Gastroesophageal sphincter (tissue), 4 donors: ENCODE data around the gene SDK1. TPM values are rescaled to one million over a fixed set of nuclear protein-coding genes. Genes with fewer than 3 reads are reported as not detected.

Experiments used
- ATAC-seq: fragments of 150-250 bp; one replicate; pipeline ENCODE4 v1.9.1; 2016; ENCODE audit warnings: mild to moderate bottlenecking, moderate library complexity
- H3K27ac ChIP-seq, 4 donors: fragments of 200-600 bp; sonication (generic) in 3 of 4; 1 replicate in 3 of 4; 2 replicates in 1 of 4; pipeline ENCODE4 v1.5.1; 2016 to 2019
- H3K27me3 ChIP-seq: fragments of 200-600 bp; sonication (generic); one replicate; pipeline ENCODE4 v1.5.1; 2019
- H3K36me3 ChIP-seq, 2 donors: fragments of 200-600 bp; sonication (generic); one replicate each; pipeline ENCODE4 v1.5.1; 2019; ENCODE audit warnings: control low read depth in 1 of 2
- H3K4me1 ChIP-seq, 3 donors: fragments of 200-600 bp; sonication (generic); 1 replicate in 2 of 3; 2 replicates in 1 of 3; pipeline ENCODE4 v1.5.1; 2016 to 2019; ENCODE audit warnings: control low read depth in 2 of 3
- H3K4me3 ChIP-seq, 2 donors: fragments of 200-600 bp; sonication (generic); one replicate each; pipeline ENCODE4 v1.5.1; 2019; ENCODE audit warnings: mild to moderate bottlenecking in 1 of 2, moderate library complexity in 1 of 2
- H3K9me3 ChIP-seq, 3 donors: fragments of 200-600 bp; sonication (generic); one replicate each; pipeline ENCODE4 v1.5.1; 2017 to 2019; ENCODE audit warnings: control low read depth in 2 of 3
- CTCF ChIP-seq, 4 experiments: fragments of 200-600 bp in 2 of 4; fragments of 450-650 bp in 2 of 4; sonication (generic) in 1 of 4; IDR thresholded peaks; one replicate each; pipeline ENCODE4 v1.5.1; 2017 to 2019; ENCODE audit warnings: antibody characterized with exemption in 4 of 4, mild to moderate bottlenecking in 2 of 4, moderate library complexity in 2 of 4
- EP300 ChIP-seq: sonication (generic); formaldehyde crosslinking; IDR thresholded peaks from one replicate; pipeline ENCODE4 v1.6.1; 2017; ENCODE audit warnings: antibody characterized with exemption, mild to moderate bottlenecking
- POLR2A ChIP-seq, 2 donors: fragments of 450-650 bp; IDR thresholded peaks; one replicate each; pipeline ENCODE4 v1.6.1; 2017; ENCODE audit warnings: antibody characterized with exemption in 2 of 2, mild to moderate bottlenecking in 2 of 2, moderate library complexity in 1 of 2
- POLR2AphosphoS5 ChIP-seq: sonication (generic); formaldehyde crosslinking; IDR thresholded peaks from one replicate; pipeline ENCODE4 v1.6.1; 2017; ENCODE audit warnings: antibody characterized with exemption
- WGBS, 2 donors: methylation state at CpG; one replicate each; pipeline ENCODE4 v1.1.5; 2018; ENCODE audit warnings: low coverage in 1 of 2; 5-methylcytosine and 5-hydroxymethylcytosine counted together
- total RNA-seq, 4 donors: library from RNA; depleted of rRNA; stranded (reverse); fragments of >200 nt; gene quantifications; one replicate each; pipeline ENCODE4 v1.1.0, GENCODE V29; 2016

Gene SDK1
- total RNA-seq, 4 donors from 2014 or later, result 6.1 to 13.6 (median 8.7) TPM

- H3K27me3 ChIP-seq, result peaks cover 24% of the 10 kb centered on the region
- H3K36me3 ChIP-seq, result no peaks in the 10 kb centered on the region
- H3K27ac ChIP-seq, result no peak overlapping the region
- no peak for ATAC-seq
- no peak for TF ChIP-seq EP300
- no peak for TF ChIP-seq POLR2AphosphoS5
- TF ChIP-seq CTCF (IDR thresholded peaks at IDR 0.05), result no peak
- TF ChIP-seq POLR2A (IDR thresholded peaks at IDR 0.05), result no peak
- H3K4me3 ChIP-seq, result no peak overlapping the region
- H3K4me1 ChIP-seq, result no peaks in the 10 kb centered on the region
- 54 to 76% methylated on average over 3 to 7 of the region's 7 CpGs for WGBS, 2 donors
- peaks cover 0 to 6% (median 0%) of the 10 kb centered on the region in 3 donors for H3K9me3 ChIP-seq
Measured at GRCh38 chr7:3292694-3293093, 8.4 kb upstream of the SDK1 start.

DNA sequence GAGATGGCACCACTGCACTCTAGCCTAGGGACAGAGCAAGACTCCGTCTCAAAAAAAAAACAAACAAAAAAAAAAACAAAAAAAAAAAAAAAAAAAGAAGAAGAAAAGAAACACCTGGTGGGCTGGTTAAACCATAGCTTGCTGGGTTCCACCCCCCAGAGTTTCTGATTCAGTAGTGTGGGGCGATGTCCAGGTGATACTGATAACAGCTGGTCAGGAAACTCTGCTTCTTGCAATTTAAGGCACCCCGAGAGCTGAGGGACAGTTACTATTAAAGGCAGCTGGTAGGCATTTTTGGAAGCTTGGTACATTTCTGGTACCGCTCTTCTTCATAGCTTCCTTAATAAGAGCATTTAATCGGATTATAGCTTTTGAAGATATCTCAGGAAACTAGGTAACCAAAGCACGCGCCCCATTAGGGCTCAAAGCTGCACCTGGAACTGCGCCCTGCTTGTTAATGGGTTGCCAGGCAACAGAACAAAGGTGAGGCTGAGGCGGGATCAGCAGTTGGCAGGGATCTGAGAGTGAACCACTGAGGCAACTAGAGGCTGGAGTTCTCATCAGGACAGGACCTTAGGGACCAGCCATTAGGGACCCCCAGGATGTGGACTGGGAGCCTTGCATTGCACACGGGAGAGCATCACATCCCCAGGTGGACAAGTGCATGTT, 6.5 kb upstream of the SDK1 start:
- no peak overlapping the region for H3K27ac ChIP-seq
- TF ChIP-seq POLR2A (IDR thresholded peaks at IDR 0.05) (no peak), CTCF (IDR thresholded peaks at IDR 0.05) (no peak), POLR2AphosphoS5 (no peak), EP300 (no peak)
- WGBS, 2 donors, result 56 to 73% methylated on average over 8 to 9 of the region's 10 CpGs
- ATAC-seq, result no peak
- no peaks in the 10 kb centered on the region for H3K4me1 ChIP-seq
- H3K27me3 ChIP-seq, result peaks cover 35% of the 10 kb centered on the region
- peaks cover 0 to 6% (median 0%) of the 10 kb centered on the region in 3 donors for H3K9me3 ChIP-seq
- H3K4me3 ChIP-seq, result no peak overlapping the region
- no peaks in the 10 kb centered on the region for H3K36me3 ChIP-seq

DNA sequence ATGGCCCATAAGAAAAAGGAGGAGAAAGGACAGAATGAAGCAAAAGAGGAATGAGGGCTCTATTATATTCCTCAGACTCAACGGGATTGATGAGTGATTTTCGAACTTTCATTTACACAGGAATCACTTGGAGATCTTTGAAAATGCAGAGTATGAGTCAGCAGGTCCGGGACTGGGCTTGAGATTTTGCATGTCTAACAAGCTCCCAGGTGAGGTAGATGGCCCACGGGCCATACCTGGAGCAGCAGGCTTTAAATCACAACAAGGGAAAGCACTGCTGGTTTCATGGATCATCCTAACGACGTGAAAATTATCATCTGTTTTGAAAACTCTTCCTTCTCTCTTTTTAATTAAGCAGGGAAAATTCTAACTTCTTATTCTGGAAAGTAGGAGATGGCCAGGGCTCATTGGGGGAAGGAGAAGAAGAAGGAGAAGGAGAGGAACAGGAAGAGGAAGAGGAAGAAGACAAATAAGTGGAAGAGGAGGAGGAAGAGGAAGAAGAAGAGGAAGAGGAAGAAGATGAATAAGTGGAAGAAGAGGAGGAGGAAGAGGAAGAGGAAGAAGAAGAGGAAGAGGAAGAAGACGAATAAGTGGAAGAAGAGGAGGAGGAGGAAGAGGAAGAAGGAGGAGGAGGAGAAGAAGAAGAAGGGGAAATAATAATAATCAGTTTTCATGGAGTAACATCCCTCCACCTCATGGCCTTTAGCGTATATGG, 3.8 kb upstream of the SDK1 start:
- no peak for ATAC-seq
- 74 to 89% methylated on average over 8 of the region's 8 CpGs for WGBS, 2 donors
- H3K4me1 ChIP-seq, result peaks cover 0 to 18% (median 6%) of the 10 kb centered on the region in 3 donors

GRCh38 chr7:3300221-3300650, 816 bp upstream of the SDK1 start:
- Histone ChIP-seq H3K36me3 (no peaks in the 10 kb centered on the region), H3K27me3 (peaks cover 18% of the 10 kb centered on the region), H3K4me1 (peaks cover 0 to 26% (median 6%) of the 10 kb centered on the region in 3 donors), H3K9me3 (no peaks in the 10 kb centered on the region), H3K27ac (peak overlapping the region in 2 of 4 donors; percentile 11 to 63), H3K4me3 (peak overlapping the region; percentile 14 to 69)
- no peak for ATAC-seq
- WGBS, 2 donors, result 10% methylated on average over 2 to 4 of the region's 20 CpGs
- TF ChIP-seq EP300 (no peak), POLR2AphosphoS5 (no peak), CTCF (IDR thresholded peaks at IDR 0.05) (no peak), POLR2A (IDR thresholded peaks at IDR 0.05) (no peak)

More for the DNA sequence above, 3.8 kb upstream of the SDK1 start:
- Histone ChIP-seq H3K36me3 (no peaks in the 10 kb centered on the region), H3K4me3 (no peak overlapping the region), H3K27ac (no peak overlapping the region), H3K27me3 (peaks cover 42% of the 10 kb centered on the region), H3K9me3 (no peaks in the 10 kb centered on the region)
- no peak for TF ChIP-seq EP300
- TF ChIP-seq POLR2AphosphoS5, result no peak
- TF ChIP-seq POLR2A (IDR thresholded peaks at IDR 0.05), result no peak
- no peak for TF ChIP-seq CTCF (IDR thresholded peaks at IDR 0.05)

DNA sequence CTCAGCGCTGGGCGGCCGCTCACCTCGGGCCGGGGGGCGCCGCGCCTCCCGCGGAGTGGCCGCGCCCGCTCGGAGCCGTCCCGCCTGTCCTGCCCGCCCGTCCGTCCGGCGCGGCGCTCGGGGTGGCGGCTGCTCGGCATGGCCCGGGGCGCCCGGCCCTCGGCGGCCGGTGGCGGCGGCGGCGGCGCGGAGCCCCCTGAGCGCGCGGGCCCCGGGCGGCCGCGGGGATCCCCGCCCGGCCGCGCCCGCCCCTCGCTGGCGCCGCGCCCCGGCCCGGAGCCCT, 338 bp downstream of the SDK1 start:
- Histone ChIP-seq H3K9me3 (no peaks in the 10 kb centered on the region), H3K27ac (peak overlapping the region in 3 of 4 donors; percentile 50 to 72 (median 66)), H3K4me1 (peaks cover 0 to 26% (median 6%) of the 10 kb centered on the region in 3 donors), H3K36me3 (no peaks in the 10 kb centered on the region), H3K4me3 (peak overlapping the region; percentile 47 to 69), H3K27me3 (peaks cover 18% of the 10 kb centered on the region)
- WGBS, 2 donors, result no CpG with 5 or more reads among the region's 56 CpGs
- no peak for TF ChIP-seq POLR2AphosphoS5
- TF ChIP-seq EP300, result no peak
- TF ChIP-seq CTCF (IDR thresholded peaks at IDR 0.05), result no peak
- TF ChIP-seq POLR2A (IDR thresholded peaks at IDR 0.05), result no peak
- peak; percentile 9 for ATAC-seq
